Measurements from ENCODE around the gene ICE2. TPM values are rescaled to one million over a fixed set of nuclear protein-coding genes. Genes with fewer than 3 reads are reported as not detected.

The ICE2 gene
- total RNA-seq, 1 donor from 2014 or later = 95.3 TPM

DNA sequence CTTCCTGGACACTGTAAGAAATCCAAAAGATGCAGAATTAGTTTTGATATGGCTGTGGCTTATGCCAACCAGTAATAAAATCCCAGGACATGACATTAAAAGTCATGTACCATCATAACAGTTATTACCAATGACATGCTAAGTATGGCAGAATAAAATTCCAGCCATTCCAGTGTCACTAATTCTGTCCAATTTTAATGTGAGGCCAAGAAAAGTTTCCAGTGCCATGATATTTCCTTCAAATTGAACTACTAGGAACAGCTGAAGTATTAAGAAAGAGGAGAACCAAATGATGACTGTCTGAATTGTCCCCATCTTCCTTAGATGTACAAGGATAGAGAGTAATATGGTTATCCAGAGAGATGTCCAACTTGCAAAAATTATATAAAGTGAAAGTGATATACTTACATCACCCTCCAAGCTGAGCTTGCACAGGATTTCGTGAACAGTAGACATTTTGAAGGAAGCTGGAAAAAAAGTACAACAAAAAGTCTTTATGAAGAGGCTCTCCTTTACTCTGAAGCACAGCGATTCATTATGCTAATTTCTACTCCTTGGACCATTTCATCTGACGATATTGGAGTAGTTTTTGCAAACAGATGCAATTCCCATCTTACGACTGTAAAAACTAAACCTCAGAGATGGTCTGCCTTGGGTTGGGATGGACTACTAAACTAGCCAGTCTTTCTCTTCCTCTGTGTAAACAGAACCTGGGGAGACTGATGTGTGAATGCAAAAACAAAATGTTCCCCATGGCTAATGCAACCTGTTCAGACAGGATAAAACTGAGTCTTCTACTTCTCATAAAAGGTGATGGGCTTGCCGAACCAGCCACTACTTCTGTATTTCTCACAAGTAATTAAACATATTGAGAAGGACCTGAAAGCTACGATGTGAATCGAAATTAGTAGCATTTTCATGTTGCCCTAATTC, 93.1 kb downstream of the ICE2 start:
- H3K36me3 Mint-ChIP-seq = peaks cover 26% of the 10 kb centered on the region
- Histone ChIP-seq H3K9ac (no peak overlapping the region), H3K36me3 (no peaks in the 10 kb centered on the region), H3F3A (ENCODE audit: low read depth) (peaks cover 6% of the 10 kb centered on the region), H3K27ac (no peak overlapping the region), H3K9me3 (ENCODE audit: low read depth) (no peaks in the 10 kb centered on the region), H3K4me2 (no peak overlapping the region), H3K79me2 (ENCODE audit: low read depth) (no peaks in the 10 kb centered on the region), H4K20me1 (ENCODE audit: low read depth) (peaks cover 19% of the 10 kb centered on the region), H2AFZ (replicated peaks) (no peak overlapping the region), H3K4me1 (no peaks in the 10 kb centered on the region), H3K27me3 (peaks cover 87% of the 10 kb centered on the region), H3K4me3 (no peak overlapping the region)
- no peak overlapping the region for H3K4me3 Mint-ChIP-seq
- H3K27me3 Mint-ChIP-seq (ENCODE audit: insufficient read depth, low read depth) = peaks cover 6% of the 10 kb centered on the region
- TF ChIP-seq EZH2 (IDR thresholded peaks at IDR 0.05) = no peak
- TF ChIP-seq, protein P1, sequence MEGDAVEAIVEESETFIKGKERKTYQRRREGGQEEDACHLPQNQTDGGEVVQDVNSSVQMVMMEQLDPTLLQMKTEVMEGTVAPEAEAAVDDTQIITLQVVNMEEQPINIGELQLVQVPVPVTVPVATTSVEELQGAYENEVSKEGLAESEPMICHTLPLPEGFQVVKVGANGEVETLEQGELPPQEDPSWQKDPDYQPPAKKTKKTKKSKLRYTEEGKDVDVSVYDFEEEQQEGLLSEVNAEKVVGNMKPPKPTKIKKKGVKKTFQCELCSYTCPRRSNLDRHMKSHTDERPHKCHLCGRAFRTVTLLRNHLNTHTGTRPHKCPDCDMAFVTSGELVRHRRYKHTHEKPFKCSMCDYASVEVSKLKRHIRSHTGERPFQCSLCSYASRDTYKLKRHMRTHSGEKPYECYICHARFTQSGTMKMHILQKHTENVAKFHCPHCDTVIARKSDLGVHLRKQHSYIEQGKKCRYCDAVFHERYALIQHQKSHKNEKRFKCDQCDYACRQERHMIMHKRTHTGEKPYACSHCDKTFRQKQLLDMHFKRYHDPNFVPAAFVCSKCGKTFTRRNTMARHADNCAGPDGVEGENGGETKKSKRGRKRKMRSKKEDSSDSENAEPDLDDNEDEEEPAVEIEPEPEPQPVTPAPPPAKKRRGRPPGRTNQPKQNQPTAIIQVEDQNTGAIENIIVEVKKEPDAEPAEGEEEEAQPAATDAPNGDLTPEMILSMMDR (IDR thresholded peaks at IDR 0.05) = no peak
- TF ChIP-seq EZH2phosphoT487 (IDR thresholded peaks at IDR 0.05) = no peak
- H3K9me3 Mint-ChIP-seq = peaks cover 12% of the 10 kb centered on the region
- H3K4me1 Mint-ChIP-seq = peaks cover 19% of the 10 kb centered on the region
- H3K27ac Mint-ChIP-seq = no peak overlapping the region
- DNase-seq (ENCODE audit: low spot score) = no peak

DNA sequence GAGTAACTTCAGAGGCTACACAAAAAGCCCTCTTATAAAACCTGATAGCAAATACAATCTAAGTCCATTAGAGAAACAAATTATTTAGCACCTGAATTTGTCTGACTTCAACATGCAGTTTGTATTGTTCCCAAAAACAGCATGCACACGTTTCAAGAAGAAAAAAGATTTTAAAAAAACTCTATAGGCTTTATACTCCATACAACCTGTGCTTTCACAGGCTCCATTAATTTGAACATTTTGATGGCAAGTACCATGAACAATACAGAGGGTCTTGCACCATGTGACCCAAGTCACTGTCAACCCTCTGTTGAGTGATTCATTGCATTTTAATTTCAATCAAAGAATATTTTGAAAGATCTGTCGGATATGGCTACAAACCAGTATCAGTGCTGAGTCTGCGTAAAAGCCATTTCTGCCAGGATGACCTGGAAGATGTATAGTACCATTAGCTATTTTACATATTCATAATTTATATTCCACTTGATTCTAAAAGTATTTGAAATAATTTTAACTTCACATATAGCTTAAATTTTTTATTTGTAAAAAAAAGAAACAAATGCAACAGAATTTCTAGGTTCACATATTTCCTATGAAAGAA, 94.3 kb downstream of the ICE2 start:
- Histone ChIP-seq H3K27me3 (peaks cover 75% of the 10 kb centered on the region), H3K9ac (no peak overlapping the region), H3K27ac (no peak overlapping the region), H2AFZ (replicated peaks) (no peak overlapping the region), H3K9me3 (ENCODE audit: low read depth) (no peaks in the 10 kb centered on the region), H4K20me1 (ENCODE audit: low read depth) (peaks cover 7% of the 10 kb centered on the region), H3F3A (ENCODE audit: low read depth) (no peaks in the 10 kb centered on the region), H3K4me3 (no peak overlapping the region), H3K79me2 (ENCODE audit: low read depth) (no peaks in the 10 kb centered on the region), H3K36me3 (no peaks in the 10 kb centered on the region), H3K4me2 (no peak overlapping the region), H3K4me1 (peaks cover 6% of the 10 kb centered on the region)
- no peak for DNase-seq (ENCODE audit: low spot score)
- Mint-ChIP-seq H3K36me3 (peaks cover 32% of the 10 kb centered on the region), H3K9me3 (peaks cover 12% of the 10 kb centered on the region), H3K4me3 (no peak overlapping the region), H3K27me3 (ENCODE audit: insufficient read depth, low read depth) (peaks cover 5% of the 10 kb centered on the region), H3K4me1 (peaks cover 14% of the 10 kb centered on the region), H3K27ac (no peak overlapping the region)
- TF ChIP-seq, protein P1 (IDR thresholded peaks at IDR 0.05) = no peak
- TF ChIP-seq EZH2 (IDR thresholded peaks at IDR 0.05) (no peak), EZH2phosphoT487 (IDR thresholded peaks at IDR 0.05) (no peak)

DNA sequence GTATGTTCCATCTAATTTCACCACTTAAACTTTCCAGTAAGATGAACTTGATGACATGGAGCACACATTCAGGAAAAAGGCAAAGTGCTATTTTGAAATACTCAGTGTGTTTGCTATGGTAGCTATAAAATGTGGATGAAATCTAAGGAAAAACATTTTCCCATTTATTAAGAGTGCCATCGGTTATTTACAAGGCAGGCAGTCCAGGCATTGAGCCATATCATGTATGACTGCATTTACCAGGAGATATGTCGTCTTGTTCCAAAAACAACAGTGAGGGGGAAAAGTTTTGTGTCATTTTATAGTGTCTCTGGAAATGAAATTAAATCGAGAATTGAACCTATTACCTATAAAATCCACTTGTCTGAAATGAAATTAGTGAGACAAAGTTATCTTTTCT, 94.9 kb downstream of the ICE2 start:
- Mint-ChIP-seq H3K27ac (no peak overlapping the region), H3K36me3 (peaks cover 32% of the 10 kb centered on the region), H3K4me3 (no peak overlapping the region), H3K27me3 (ENCODE audit: insufficient read depth, low read depth) (peaks cover 2% of the 10 kb centered on the region), H3K9me3 (peaks cover 12% of the 10 kb centered on the region), H3K4me1 (peaks cover 14% of the 10 kb centered on the region)
- Histone ChIP-seq H3K9me3 (ENCODE audit: low read depth) (no peaks in the 10 kb centered on the region), H3K9ac (no peak overlapping the region), H3K4me1 (peaks cover 10% of the 10 kb centered on the region), H3K4me2 (no peak overlapping the region), H3K79me2 (ENCODE audit: low read depth) (no peaks in the 10 kb centered on the region), H3K27ac (no peak overlapping the region), H3K36me3 (no peaks in the 10 kb centered on the region), H3K4me3 (no peak overlapping the region), H4K20me1 (ENCODE audit: low read depth) (peaks cover 1% of the 10 kb centered on the region), H3K27me3 (peaks cover 70% of the 10 kb centered on the region), H3F3A (ENCODE audit: low read depth) (no peaks in the 10 kb centered on the region), H2AFZ (replicated peaks) (no peak overlapping the region)
- DNase-seq (ENCODE audit: low spot score) = no peak
- TF ChIP-seq EZH2phosphoT487 (IDR thresholded peaks at IDR 0.05) (no peak), EZH2 (IDR thresholded peaks at IDR 0.05) (no peak)
- TF ChIP-seq, protein P1 (IDR thresholded peaks at IDR 0.05) = no peak
